H1 (cell line): ENCODE data around the gene CDKL4. TPM values are rescaled to one million over a fixed set of nuclear protein-coding genes. Genes with fewer than 3 reads are reported as not detected.

Experiments
- CTCF ChIA-PET: fragments of 300-600 bp; sonication (Branson Sonifier 250); formaldehyde crosslinking; loops from one replicate; lab custom pipeline; 2021; ENCODE audit not compliant: partially characterized antibody; lab: Charles Lee
- POLR2A ChIA-PET: fragments of 300-600 bp; sonication (Branson Sonifier 250); formaldehyde crosslinking; loops from one replicate; lab custom pipeline; 2021; ENCODE audit warnings: inconsistent platforms; ENCODE audit not compliant: partially characterized antibody; lab: Charles Lee
- DNase-seq, 2 experiments: peaks; one replicate each; pipeline versions ENCODE4 v3.0.0 to v3.0.0-alpha.2; 2010 to 2022; ENCODE audit warnings: low spot score in 2 of 2, low read depth in 1 of 2, mixed read lengths in 1 of 2
- FAIRE-seq: peaks from 2 replicates; lab custom pipeline; 2011; peaks lifted over from hg19 to GRCh38; lab: Jason Lieb, UNC
- H2AFZ ChIP-seq: 2 replicates; pipeline ENCODE4 v1.8.1; 2012; ENCODE audit warnings: low read length, inconsistent platforms
- H2AK5ac ChIP-seq: 2 replicates; pipeline ENCODE4 v1.6.1; 2013; ENCODE audit warnings: low read depth, low read length
- H2BK120ac ChIP-seq: replicated peaks from 2 replicates; pipeline ENCODE3; 2013; ENCODE audit warnings: low read depth, low read length, inconsistent platforms
- H2BK12ac ChIP-seq: 2 replicates; pipeline ENCODE4 v1.6.1; 2013; ENCODE audit warnings: low read depth, low read length
- H2BK15ac ChIP-seq: 2 replicates; pipeline ENCODE4 v1.6.1; 2013; ENCODE audit warnings: low read length
- H2BK20ac ChIP-seq: 2 replicates; pipeline ENCODE4 v1.6.1; 2013; ENCODE audit warnings: low read length
- H2BK5ac ChIP-seq: 2 replicates; pipeline ENCODE4 v1.6.1; 2013; ENCODE audit warnings: low read depth, low read length
- H3K14ac ChIP-seq: 2 replicates; pipeline ENCODE4 v1.6.1; 2013; ENCODE audit warnings: inconsistent platforms; ENCODE audit not compliant: insufficient read length
- H3K18ac ChIP-seq: 2 replicates; pipeline ENCODE4 v1.6.1; 2013; ENCODE audit warnings: low read length; ENCODE audit errors: extremely low read depth
- H3K23ac ChIP-seq: 2 replicates; pipeline ENCODE4 v1.6.1; 2013; ENCODE audit warnings: inconsistent platforms; ENCODE audit not compliant: insufficient read length
- H3K23me2 ChIP-seq: 2 replicates; pipeline ENCODE4 v1.6.1; 2013; ENCODE audit warnings: low read depth, low read length
- H3K27ac ChIP-seq: 2 replicates; pipeline ENCODE4 v1.6.1; 2011; ENCODE audit warnings: low read depth, low read length, inconsistent platforms
- H3K27me3 ChIP-seq, 4 experiments: replicated peaks in 1 of 4; 1 replicate in 1 of 4; 2 replicates in 3 of 4; pipeline versions ENCODE4 v1.6.1 to v1.8.1; 2011 to 2013; ENCODE audit warnings: low read length in 3 of 4, mild to moderate bottlenecking in 3 of 4, inconsistent platforms in 2 of 4, mixed read lengths in 2 of 4, moderate library complexity in 1 of 4; ENCODE audit not compliant: control insufficient read depth in 3 of 4, insufficient read depth in 3 of 4; ENCODE audit errors: extremely low read depth in 1 of 4
- H3K36me3 ChIP-seq, 4 experiments: 2 replicates each; pipeline versions ENCODE4 v1.6.1 to v1.8.1; 2011 to 2013; ENCODE audit warnings: mild to moderate bottlenecking in 4 of 4, low read length in 3 of 4, moderate library complexity in 2 of 4, control low read depth in 1 of 4, inconsistent platforms in 1 of 4; ENCODE audit not compliant: insufficient read depth in 4 of 4, control insufficient read depth in 2 of 4
- H3K4ac ChIP-seq: replicated peaks from 2 replicates; pipeline ENCODE3; 2013; ENCODE audit warnings: low read length, low read depth, mixed read lengths, inconsistent platforms; ENCODE audit not compliant: insufficient read length
- H3K4me1 ChIP-seq, 4 experiments: replicated peaks in 1 of 4; 1 replicate in 1 of 4; 2 replicates in 3 of 4; pipeline versions ENCODE4 v1.6.1 to v1.8.1; 2011 to 2013; ENCODE audit warnings: low read length in 3 of 4, inconsistent platforms in 2 of 4, mixed read lengths in 1 of 4; ENCODE audit not compliant: insufficient read depth in 4 of 4, control insufficient read depth in 3 of 4
- H3K4me2 ChIP-seq, 2 experiments: 2 replicates each; pipeline versions ENCODE4 v1.6.1 to v1.8.1; 2011 to 2013; ENCODE audit warnings: low read depth in 2 of 2, low read length in 2 of 2, control low read depth in 1 of 2, inconsistent platforms in 1 of 2, mild to moderate bottlenecking in 1 of 2; ENCODE audit not compliant: insufficient read depth in 1 of 2
- H3K4me3 ChIP-seq, 4 experiments: fragments of 200-600, 300-600 bp in 1 of 4; sonication (generic), shearing (Covaris generic), sonication (Bioruptor Twin) in 1 of 4; 2 replicates each; pipeline versions ENCODE4 v1.5.1 to v1.8.1; 2011 to 2016; ENCODE audit warnings: low read length in 4 of 4, low read depth in 3 of 4, control low read depth in 2 of 4, inconsistent platforms in 2 of 4, mild to moderate bottlenecking in 2 of 4, mixed read lengths in 1 of 4, moderate library complexity in 1 of 4; ENCODE audit not compliant: insufficient read depth in 2 of 4; ENCODE audit errors: extremely low read depth in 1 of 4
- H3K56ac ChIP-seq: replicated peaks from 2 replicates; pipeline ENCODE3; 2013; ENCODE audit warnings: low read depth, mild to moderate bottlenecking, mixed read lengths, low read length, inconsistent platforms; ENCODE audit not compliant: insufficient read length
- H3K79me1 ChIP-seq: 2 replicates; pipeline ENCODE4 v1.6.1; 2013; ENCODE audit warnings: low read depth, low read length, control low read depth
- H3K79me2 ChIP-seq, 2 experiments: 2 replicates each; pipeline versions ENCODE4 v1.6.1 to v1.8.1; 2012 to 2013; ENCODE audit warnings: low read length in 2 of 2, mild to moderate bottlenecking in 2 of 2, inconsistent platforms in 1 of 2; ENCODE audit not compliant: insufficient read depth in 2 of 2, control insufficient read depth in 1 of 2
- H3K9ac ChIP-seq, 4 experiments: replicated peaks in 1 of 4; 1 replicate in 1 of 4; 2 replicates in 3 of 4; pipeline versions ENCODE4 v1.6.1 to v1.8.1; 2011 to 2013; ENCODE audit warnings: low read depth in 3 of 4, low read length in 3 of 4, control low read depth in 2 of 4, mild to moderate bottlenecking in 2 of 4, moderate library complexity in 2 of 4, inconsistent platforms in 1 of 4; ENCODE audit errors: extremely low read depth in 1 of 4
- H3K9me3 ChIP-seq, 2 experiments: 2 replicates each; pipeline versions ENCODE4 v1.6.1 to v1.8.1; 2012 to 2013; ENCODE audit warnings: mild to moderate bottlenecking in 2 of 2, moderate library complexity in 2 of 2, control low read depth in 1 of 2, inconsistent platforms in 1 of 2, low read depth in 1 of 2, low read length in 1 of 2, mixed read lengths in 1 of 2; ENCODE audit not compliant: insufficient read depth in 2 of 2
- H4K20me1 ChIP-seq, 2 experiments: replicated peaks in 1 of 2; 2 replicates each; pipeline versions ENCODE3 to v1.8.1; 2011 to 2013; ENCODE audit warnings: inconsistent platforms in 2 of 2, low read length in 2 of 2, mild to moderate bottlenecking in 1 of 2; ENCODE audit not compliant: insufficient read depth in 2 of 2, control insufficient read depth in 1 of 2
- H4K5ac ChIP-seq: 2 replicates; pipeline ENCODE4 v1.6.1; 2013; ENCODE audit warnings: low read length, low read depth, mixed read lengths, inconsistent platforms; ENCODE audit not compliant: insufficient read length
- H4K8ac ChIP-seq: 2 replicates; pipeline ENCODE4 v1.8.0; 2013; ENCODE audit warnings: mild to moderate bottlenecking, moderate library complexity, low read length, inconsistent platforms; ENCODE audit not compliant: insufficient read depth; ENCODE audit errors: extremely low read depth
- H4K91ac ChIP-seq: replicated peaks from 2 replicates; pipeline ENCODE3; 2013; ENCODE audit warnings: low read length, mixed read lengths, inconsistent platforms; ENCODE audit not compliant: insufficient read length
- CEBPB ChIP-seq: IDR thresholded peaks from 2 replicates; pipeline ENCODE4 v1.6.1; 2012; ENCODE audit warnings: low read depth, low read length
- RBBP5 ChIP-seq: IDR thresholded peaks from 2 replicates; pipeline ENCODE4 v1.7.1; 2012; ENCODE audit warnings: low read depth, mild to moderate bottlenecking, inconsistent platforms, low read length, moderate library complexity, borderline replicate concordance
- TEAD4 ChIP-seq: IDR thresholded peaks from 2 replicates; pipeline ENCODE4 v1.6.1; 2012; ENCODE audit warnings: low read depth, low read length, inconsistent platforms, mixed read lengths
- WGBS, 2 experiments: shearing (Covaris generic) in 1 of 2; methylation state at CpG; one replicate each; pipeline versions ENCODE4 v1.1.6 to v1.1.7; 2013 to 2015; ENCODE audit warnings: low lambda C conversion rate in 2 of 2, mixed read lengths in 2 of 2, inconsistent platforms in 1 of 2, low coverage in 1 of 2, missing lambda C conversion rate in 1 of 2; ENCODE audit not compliant: insufficient replicate concordance in 2 of 2, insufficient coverage in 1 of 2, insufficient read length in 1 of 2; ENCODE audit errors: extremely low coverage in 1 of 2, missing lambda C conversion rate in 1 of 2; 5-methylcytosine and 5-hydroxymethylcytosine counted together
- polyA plus RNA-seq, 7 experiments: library from polyadenylated mRNA; depleted of rRNA in 3 of 7; stranded (reverse) in 5 of 7; unstranded in 2 of 7; fragments of >200 nt in 5 of 7; fragments of 200-250 nt in 2 of 7; gene quantifications; 1 replicate in 5 of 7; 2 replicates in 1 of 7; 4 replicates in 1 of 7; pipeline versions ENCODE4 v1.2.1 to v1.2.3, GENCODE V29; 2011 to 2013; ENCODE audit warnings: missing spikeins in 2 of 7, mixed read lengths in 2 of 7
- total RNA-seq: library from RNA; stranded (reverse); fragmentation: NEBNext Ultra II Directional; extraction: Animal tissue kit (Norgen Biotek cat#: 25700); gene quantifications from 2 replicates; pipeline ENCODE4 v1.2.1, GENCODE V29; 2021

CDKL4 gene
- total and polyA plus RNA-seq, 2 of the 8 experiments (the other 6 are each of a cell fraction or from before 2014, with no cell fraction given): not detected

DNA sequence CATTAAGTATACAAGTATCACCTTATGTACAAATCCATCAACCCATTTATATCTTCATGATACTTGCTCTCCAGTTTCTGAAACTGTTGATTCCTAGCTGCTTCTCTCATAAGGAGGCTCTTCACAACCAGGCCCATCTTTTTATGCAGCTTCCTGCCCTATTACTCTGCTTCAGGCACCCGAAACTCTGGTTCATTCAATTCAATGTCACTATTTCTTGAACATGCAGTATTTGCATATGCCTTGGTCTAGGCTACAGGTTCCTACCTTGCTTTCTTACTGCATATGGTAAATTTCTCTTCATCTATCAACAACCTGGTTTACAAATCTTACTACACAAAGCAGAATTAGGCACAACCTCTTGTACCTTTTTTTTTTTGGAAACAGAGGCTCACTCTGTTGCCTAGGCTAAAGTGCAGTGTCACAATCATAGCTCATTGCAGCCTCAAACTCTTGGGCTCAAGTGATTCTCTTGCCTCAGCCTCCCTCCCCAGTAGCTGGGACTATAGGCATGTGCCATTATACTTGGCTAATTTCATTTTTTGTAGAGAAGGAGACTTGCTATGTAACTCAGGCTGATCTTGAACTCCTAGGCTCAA, 2.7 kb upstream of the CDKL4 start:
- CTCF ChIA-PET: no interaction called here
- no peak overlapping the region for H3K4me3 ChIP-seq
- H2AFZ ChIP-seq: no peak overlapping the region
- no peaks in the 10 kb centered on the region for H3K79me2 ChIP-seq
- H3K9ac ChIP-seq: no peak overlapping the region
- peaks cover 0 to 8% (median under 1%) of the 10 kb centered on the region in 4 experiments; a peak in 2 of 7 replicates for H3K4me1 ChIP-seq
- H3K23ac ChIP-seq: no peak overlapping the region
- H2AK5ac ChIP-seq: no peak overlapping the region
- H3K18ac ChIP-seq: no peak overlapping the region
- H3K23me2 ChIP-seq: no peaks in the 10 kb centered on the region
- FAIRE-seq (no peak), DNase-seq (no peak)
- no peaks in the 10 kb centered on the region for H4K20me1 ChIP-seq
- H3K56ac ChIP-seq: no peak overlapping the region
- no peak overlapping the region for H3K14ac ChIP-seq
- no peak overlapping the region for H4K91ac ChIP-seq
- no peak overlapping the region for H4K8ac ChIP-seq
- H3K9me3 ChIP-seq: peaks cover 2 to 17% of the 10 kb centered on the region in 2 experiments; a peak in 3 of 4 replicates
- H2BK20ac ChIP-seq: no peak overlapping the region
- H3K36me3 ChIP-seq: peaks cover 2 to 14% (median 13%) of the 10 kb centered on the region in 4 experiments; a peak in 7 of 8 replicates
- H3K27me3 ChIP-seq: no peaks in the 10 kb centered on the region; a peak in 1 of 7 replicates
- H3K27ac ChIP-seq: no peak overlapping the region
- WGBS, 2 experiments: 100% methylated on average over 1 of the region's 1 CpG; no CpG with 5 or more reads in 1 of the 2 experiments
- no peak overlapping the region for H3K4me2 ChIP-seq
- POLR2A ChIA-PET: interaction anchor here (1.1 kb wide), 1 partner anchor 135 kb away, joined by 3 read pairs; no protein-coding TSS in a partner anchor
- H2BK15ac ChIP-seq: no peak overlapping the region
- no peak overlapping the region for H2BK120ac ChIP-seq
- H4K5ac ChIP-seq: no peak overlapping the region
- H3K4ac ChIP-seq: no peak overlapping the region
- no peak overlapping the region for H2BK12ac ChIP-seq
- H2BK5ac ChIP-seq: no peak overlapping the region
- H3K79me1 ChIP-seq: no peaks in the 10 kb centered on the region
- TF ChIP-seq RBBP5 (no peak), TEAD4 (no peak), CEBPB (no peak)
